SJCRH30 (cell line): Measurements from ENCODE around the gene CADPS. TPM values are rescaled to one million over a fixed set of nuclear protein-coding genes. Genes with fewer than 3 reads are reported as not detected.

ENCODE experiments used
- DNase-seq, 2 experiments: peaks; one replicate each; pipeline ENCODE4 v3.0.0-alpha.2; 2015 to 2020
- H3K27ac ChIP-seq: fragments of 250-450 bp; sonication (Bioruptor Pico); 2 replicates; pipeline ENCODE4 v1.5.1; 2020; ENCODE audit warnings: mild to moderate bottlenecking, moderate library complexity
- H3K27me3 ChIP-seq: fragments of 250-450 bp; sonication (Bioruptor Pico); 2 replicates; pipeline ENCODE4 v1.5.1; 2020; ENCODE audit warnings: mild to moderate bottlenecking, moderate library complexity
- H3K36me3 ChIP-seq: fragments of 250-450 bp; sonication (Bioruptor Pico); 2 replicates; pipeline ENCODE4 v1.5.1; 2020; ENCODE audit warnings: mild to moderate bottlenecking, moderate library complexity
- H3K4me1 ChIP-seq: fragments of 250-450 bp; sonication (Bioruptor Pico); 2 replicates; pipeline ENCODE4 v1.5.1; 2020; ENCODE audit warnings: mild to moderate bottlenecking, moderate library complexity
- H3K4me3 ChIP-seq: fragments of 250-450 bp; sonication (Bioruptor Pico); 2 replicates; pipeline ENCODE4 v1.5.1; 2020; ENCODE audit warnings: mild to moderate bottlenecking, moderate library complexity
- H3K9me3 ChIP-seq: fragments of 250-450 bp; sonication (Bioruptor Pico); replicated peaks from 2 replicates; pipeline ENCODE4 v1.5.1; 2020; ENCODE audit warnings: mild to moderate bottlenecking, moderate library complexity
- total RNA-seq: library from RNA; depleted of rRNA; stranded (reverse); fragments of >200 nt; shearing (Covaris generic); gene quantifications from 2 replicates; pipeline ENCODE4 v1.2.3, GENCODE V29; 2014

Gene CADPS
- total RNA-seq, 1 experiment from 2014 or later, result not detected

GRCh38 chr3:62805580-62806277, 69.5 kb downstream of the CADPS start:
- Histone ChIP-seq H3K4me1 (no peaks in the 10 kb centered on the region), H3K27ac (no peak overlapping the region), H3K27me3 (no peaks in the 10 kb centered on the region), H3K9me3 (no peaks in the 10 kb centered on the region), H3K4me3 (no peak overlapping the region), H3K36me3 (no peaks in the 10 kb centered on the region)
- no peak for DNase-seq

- Histone ChIP-seq H3K27me3 (no peaks in the 10 kb centered on the region), H3K27ac (no peak overlapping the region), H3K4me3 (no peak overlapping the region), H3K36me3 (no peaks in the 10 kb centered on the region), H3K4me1 (no peaks in the 10 kb centered on the region), H3K9me3 (no peaks in the 10 kb centered on the region)
- no peak for DNase-seq
These were observed 70.1 kb downstream of the CADPS start for GRCh38 chr3:62805106-62805505.

GRCh38 chr3:62803276-62803675, 71.9 kb downstream of the CADPS start:
- H3K36me3 ChIP-seq, result no peaks in the 10 kb centered on the region
- H3K27me3 ChIP-seq, result no peaks in the 10 kb centered on the region
- H3K27ac ChIP-seq, result no peak overlapping the region
- no peaks in the 10 kb centered on the region for H3K4me1 ChIP-seq
- no peaks in the 10 kb centered on the region for H3K9me3 ChIP-seq
- DNase-seq, result no peak
- H3K4me3 ChIP-seq, result no peak overlapping the region

GRCh38 chr3:62798000-62798399, 77.2 kb downstream of the CADPS start:
- Histone ChIP-seq H3K27me3 (no peaks in the 10 kb centered on the region), H3K9me3 (no peaks in the 10 kb centered on the region), H3K4me1 (no peaks in the 10 kb centered on the region), H3K27ac (no peak overlapping the region), H3K36me3 (no peaks in the 10 kb centered on the region), H3K4me3 (no peak overlapping the region)
- no peak for DNase-seq

- Histone ChIP-seq H3K27me3 (no peaks in the 10 kb centered on the region), H3K4me1 (no peaks in the 10 kb centered on the region), H3K4me3 (no peak overlapping the region), H3K27ac (no peak overlapping the region), H3K9me3 (no peaks in the 10 kb centered on the region), H3K36me3 (no peaks in the 10 kb centered on the region)
- DNase-seq, result no peak
These were observed 78.1 kb downstream of the CADPS start for GRCh38 chr3:62797132-62797531.

GRCh38 chr3:62795978-62796657, 79.1 kb downstream of the CADPS start:
- H3K27ac ChIP-seq, result no peak overlapping the region
- no peak for DNase-seq

GRCh38 chr3:62793946-62794345, 81.3 kb downstream of the CADPS start:
- Histone ChIP-seq H3K36me3 (no peaks in the 10 kb centered on the region), H3K4me1 (no peaks in the 10 kb centered on the region), H3K9me3 (no peaks in the 10 kb centered on the region), H3K4me3 (no peak overlapping the region), H3K27me3 (no peaks in the 10 kb centered on the region), H3K27ac (no peak overlapping the region)
- no peak for DNase-seq

More at GRCh38 chr3:62795978-62796657, 79.1 kb downstream of the CADPS start:
- Histone ChIP-seq H3K9me3 (no peaks in the 10 kb centered on the region), H3K4me1 (no peaks in the 10 kb centered on the region), H3K36me3 (no peaks in the 10 kb centered on the region), H3K4me3 (no peak overlapping the region), H3K27me3 (no peaks in the 10 kb centered on the region)

- Histone ChIP-seq H3K27me3 (no peaks in the 10 kb centered on the region), H3K4me1 (no peaks in the 10 kb centered on the region), H3K27ac (no peak overlapping the region), H3K4me3 (no peak overlapping the region), H3K36me3 (no peaks in the 10 kb centered on the region), H3K9me3 (no peaks in the 10 kb centered on the region)
- DNase-seq, result no peak
These were observed 89.8 kb downstream of the CADPS start for GRCh38 chr3:62785384-62785783.

GRCh38 chr3:62781121-62781520, 94.1 kb downstream of the CADPS start:
- H3K4me3 ChIP-seq, result no peak overlapping the region
- no peak overlapping the region for H3K27ac ChIP-seq
- no peaks in the 10 kb centered on the region for H3K4me1 ChIP-seq
- H3K36me3 ChIP-seq, result no peaks in the 10 kb centered on the region
- H3K27me3 ChIP-seq, result no peaks in the 10 kb centered on the region
- H3K9me3 ChIP-seq, result no peaks in the 10 kb centered on the region
- no peak for DNase-seq

- Histone ChIP-seq H3K9me3 (no peaks in the 10 kb centered on the region), H3K4me3 (no peak overlapping the region), H3K27me3 (no peaks in the 10 kb centered on the region), H3K36me3 (no peaks in the 10 kb centered on the region), H3K27ac (no peak overlapping the region), H3K4me1 (no peaks in the 10 kb centered on the region)
- no peak for DNase-seq
These were observed 97.5 kb downstream of the CADPS start for GRCh38 chr3:62777674-62778073.

- Histone ChIP-seq H3K4me3 (no peak overlapping the region), H3K9me3 (no peaks in the 10 kb centered on the region), H3K27me3 (no peaks in the 10 kb centered on the region), H3K36me3 (no peaks in the 10 kb centered on the region), H3K27ac (no peak overlapping the region), H3K4me1 (no peaks in the 10 kb centered on the region)
- DNase-seq, result no peak
These were observed 98.1 kb downstream of the CADPS start for GRCh38 chr3:62777130-62777529.

GRCh38 chr3:62774221-62774620, 101.0 kb downstream of the CADPS start:
- no peak overlapping the region for H3K4me3 ChIP-seq
- DNase-seq, result no peak
- no peaks in the 10 kb centered on the region for H3K27me3 ChIP-seq
- no peaks in the 10 kb centered on the region for H3K4me1 ChIP-seq
- no peaks in the 10 kb centered on the region for H3K9me3 ChIP-seq
- H3K27ac ChIP-seq, result no peak overlapping the region
- H3K36me3 ChIP-seq, result no peaks in the 10 kb centered on the region

GRCh38 chr3:62771331-62772072, 103.7 kb downstream of the CADPS start:
- Histone ChIP-seq H3K27ac (no peak overlapping the region), H3K4me1 (no peaks in the 10 kb centered on the region), H3K36me3 (no peaks in the 10 kb centered on the region), H3K9me3 (no peaks in the 10 kb centered on the region), H3K27me3 (no peaks in the 10 kb centered on the region), H3K4me3 (no peak overlapping the region)
- DNase-seq, result no peak

GRCh38 chr3:62768896-62769295, 106.3 kb downstream of the CADPS start:
- Histone ChIP-seq H3K27me3 (no peaks in the 10 kb centered on the region), H3K27ac (no peak overlapping the region), H3K9me3 (no peaks in the 10 kb centered on the region), H3K36me3 (no peaks in the 10 kb centered on the region), H3K4me3 (no peak overlapping the region), H3K4me1 (no peaks in the 10 kb centered on the region)
- no peak for DNase-seq

- Histone ChIP-seq H3K4me3 (no peak overlapping the region), H3K27me3 (no peaks in the 10 kb centered on the region), H3K4me1 (no peaks in the 10 kb centered on the region), H3K36me3 (no peaks in the 10 kb centered on the region), H3K9me3 (no peaks in the 10 kb centered on the region), H3K27ac (no peak overlapping the region)
- no peak for DNase-seq
These were observed 113.5 kb downstream of the CADPS start for GRCh38 chr3:62761711-62762110.
